ENCODE data around the gene CPOX.

CPOX gene

GRCh38 chr3:98598492-98598891 lies 5.1 kb upstream of the CPOX start:
- in situ Hi-C loops (cut with MboI; ENCODE audit: low pct_unique_long_range_greater_than_20kb, low sequenced_read_pairs), result loop anchor here (5.0 to 25.0 kb wide), 2 partner anchors 214 to 261 kb away; no protein-coding TSS in a partner anchor
- DNase-seq, result no peak

GRCh38 chr3:98596541-98597500 lies 3.4 kb upstream of the CPOX start:
- in situ Hi-C loops (cut with MboI; ENCODE audit: low pct_unique_long_range_greater_than_20kb, low sequenced_read_pairs), result loop anchor here (5.0 to 25.0 kb wide), 2 partner anchors 215 to 260 kb away; no protein-coding TSS in a partner anchor
- peak; percentile 94 for DNase-seq

GRCh38 chr3:98596087-98596486 lies 2.7 kb upstream of the CPOX start:
- DNase-seq, result no peak
- in situ Hi-C loops (cut with MboI; ENCODE audit: low pct_unique_long_range_greater_than_20kb, low sequenced_read_pairs), result loop anchor here (5.0 to 25.0 kb wide), 2 partner anchors 216 to 259 kb away; no protein-coding TSS in a partner anchor

- in situ Hi-C loops (cut with MboI; ENCODE audit: low pct_unique_long_range_greater_than_20kb, low sequenced_read_pairs), result loop anchor here (5.0 to 25.0 kb wide), 2 partner anchors 218 to 257 kb away; no protein-coding TSS in a partner anchor
- peak; percentile 61 for DNase-seq
Observed at GRCh38 chr3:98594628-98595324, 1.4 kb upstream of the CPOX start.

- in situ Hi-C loops (cut with MboI; ENCODE audit: low pct_unique_long_range_greater_than_20kb, low sequenced_read_pairs), result loop anchor here (25.0 kb wide), 1 partner anchor 255 kb away; no protein-coding TSS in a partner anchor
- DNase-seq, result no peak
Observed at GRCh38 chr3:98592345-98592935, 971 bp downstream of the CPOX start.

- DNase-seq, result peak; percentile 19
- in situ Hi-C loops (cut with MboI; ENCODE audit: low pct_unique_long_range_greater_than_20kb, low sequenced_read_pairs), result loop anchor here (25.0 kb wide), 1 partner anchor 252 kb away; no protein-coding TSS in a partner anchor
Observed at GRCh38 chr3:98589331-98590036, 3.9 kb downstream of the CPOX start.

- DNase-seq, result no peak
- in situ Hi-C loops (cut with MboI; ENCODE audit: low pct_unique_long_range_greater_than_20kb, low sequenced_read_pairs), result loop anchor here (25.0 kb wide), 1 partner anchor 251 kb away; no protein-coding TSS in a partner anchor
Observed at GRCh38 chr3:98588065-98588464, 5.3 kb downstream of the CPOX start.

GRCh38 chr3:98587654-98588053 lies 5.8 kb downstream of the CPOX start:
- in situ Hi-C loops (cut with MboI; ENCODE audit: low pct_unique_long_range_greater_than_20kb, low sequenced_read_pairs), result loop anchor here (25.0 kb wide), 1 partner anchor 250 kb away; no protein-coding TSS in a partner anchor
- DNase-seq, result no peak

- in situ Hi-C loops (cut with MboI; ENCODE audit: low pct_unique_long_range_greater_than_20kb, low sequenced_read_pairs), result loop anchor here (25.0 kb wide), 1 partner anchor 247 kb away; no protein-coding TSS in a partner anchor
- DNase-seq, result no peak
Observed at GRCh38 chr3:98584547-98584946, 8.9 kb downstream of the CPOX start.

GRCh38 chr3:98583766-98584165 lies 9.6 kb downstream of the CPOX start:
- in situ Hi-C loops (cut with MboI; ENCODE audit: low pct_unique_long_range_greater_than_20kb, low sequenced_read_pairs), result loop anchor here (25.0 kb wide), 1 partner anchor 246 kb away; no protein-coding TSS in a partner anchor
- peak; percentile 31 for DNase-seq

- in situ Hi-C loops (cut with MboI; ENCODE audit: low pct_unique_long_range_greater_than_20kb, low sequenced_read_pairs), result loop anchor here (25.0 kb wide), 1 partner anchor 245 kb away; no protein-coding TSS in a partner anchor
- no peak for DNase-seq
Observed at GRCh38 chr3:98582042-98582441, 11.4 kb downstream of the CPOX start.

GRCh38 chr3:98581474-98581873 lies 11.9 kb downstream of the CPOX start:
- DNase-seq, result no peak
- in situ Hi-C loops (cut with MboI; ENCODE audit: low pct_unique_long_range_greater_than_20kb, low sequenced_read_pairs), result loop anchor here (25.0 kb wide), 1 partner anchor 244 kb away; no protein-coding TSS in a partner anchor

GRCh38 chr3:98580401-98581386 lies 12.7 kb downstream of the CPOX start:
- in situ Hi-C loops (cut with MboI; ENCODE audit: low pct_unique_long_range_greater_than_20kb, low sequenced_read_pairs), result loop anchor here (25.0 kb wide), 1 partner anchor 243 kb away; no protein-coding TSS in a partner anchor

GRCh38 chr3:98577178-98577895 lies 16.1 kb downstream of the CPOX start:
- in situ Hi-C loops (cut with MboI; ENCODE audit: low pct_unique_long_range_greater_than_20kb, low sequenced_read_pairs), result loop anchor here (25.0 kb wide), 1 partner anchor 240 kb away; no protein-coding TSS in a partner anchor

More at GRCh38 chr3:98580401-98581386, 12.7 kb downstream of the CPOX start:
- no peak for DNase-seq

GRCh38 chr3:98574132-98574531 lies 19.3 kb downstream of the CPOX start:
- DNase-seq, result no peak
- in situ Hi-C loops (cut with MboI; ENCODE audit: low pct_unique_long_range_greater_than_20kb, low sequenced_read_pairs), result no loop called here

More at GRCh38 chr3:98577178-98577895, 16.1 kb downstream of the CPOX start:
- no peak for DNase-seq

- in situ Hi-C loops (cut with MboI; ENCODE audit: low pct_unique_long_range_greater_than_20kb, low sequenced_read_pairs), result no loop called here
- peak; percentile 72 for DNase-seq
Observed at GRCh38 chr3:98573181-98573728, 20.2 kb downstream of the CPOX start.
